GM04504 (cell line): ENCODE results near the gene PSPC1.
"Not testable (repeated sequence)": the region's sequence is repeated elsewhere in the genome, so short reads cannot be mapped to it uniquely, and the experiment has no call there.

Experiments
- DNase-seq: peaks from one replicate; pipeline ENCODE4 v3.0.0-alpha.2; 2012; ENCODE audit warnings: low read depth

The PSPC1 gene

DNA sequence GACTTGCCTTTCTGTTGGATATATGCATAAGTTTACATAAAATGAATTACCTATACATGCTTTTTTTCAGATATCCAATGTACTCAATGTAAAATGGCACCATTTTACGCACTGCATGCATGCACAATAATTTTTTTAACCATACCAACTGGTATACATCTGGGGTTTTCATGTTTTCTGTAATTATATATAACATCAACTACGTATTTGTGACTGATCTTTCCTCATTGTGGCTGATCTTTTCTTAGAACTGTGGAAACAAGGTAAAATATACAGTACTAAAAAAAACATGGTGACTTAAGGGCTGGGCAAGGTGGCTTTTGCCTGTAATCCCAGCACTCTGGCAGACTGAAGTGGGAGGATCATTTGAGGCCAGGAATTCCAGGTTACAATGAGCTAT lies 18.5 kb downstream of the PSPC1 start:
- DNase-seq: no peak

DNA sequence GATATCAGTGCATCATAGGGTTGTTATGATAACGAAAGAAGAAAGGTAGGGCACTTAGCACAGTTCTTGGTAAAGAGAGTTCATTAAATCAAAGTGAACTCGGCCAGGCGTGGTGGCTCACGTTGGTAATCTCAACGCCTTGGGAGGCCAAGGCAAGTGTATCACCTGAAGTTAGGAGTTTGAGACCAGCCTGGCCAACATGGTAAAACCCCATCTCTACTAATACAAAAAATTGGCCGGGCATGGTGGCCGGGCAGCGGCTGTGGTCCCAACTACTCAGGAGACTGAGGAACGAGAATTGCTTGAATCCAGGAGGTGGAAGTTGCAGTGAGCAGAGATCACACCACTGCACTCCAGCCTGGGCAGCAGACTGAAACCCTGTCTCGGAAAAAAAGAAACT lies 19.1 kb downstream of the PSPC1 start:
- no peak for DNase-seq

- no peak for DNase-seq
Observed at GRCh38 chr13:19759669-19760068, 23.1 kb downstream of the PSPC1 start.

- no peak for DNase-seq
Observed at GRCh38 chr13:19742643-19743042, 40.1 kb downstream of the PSPC1 start.

DNA sequence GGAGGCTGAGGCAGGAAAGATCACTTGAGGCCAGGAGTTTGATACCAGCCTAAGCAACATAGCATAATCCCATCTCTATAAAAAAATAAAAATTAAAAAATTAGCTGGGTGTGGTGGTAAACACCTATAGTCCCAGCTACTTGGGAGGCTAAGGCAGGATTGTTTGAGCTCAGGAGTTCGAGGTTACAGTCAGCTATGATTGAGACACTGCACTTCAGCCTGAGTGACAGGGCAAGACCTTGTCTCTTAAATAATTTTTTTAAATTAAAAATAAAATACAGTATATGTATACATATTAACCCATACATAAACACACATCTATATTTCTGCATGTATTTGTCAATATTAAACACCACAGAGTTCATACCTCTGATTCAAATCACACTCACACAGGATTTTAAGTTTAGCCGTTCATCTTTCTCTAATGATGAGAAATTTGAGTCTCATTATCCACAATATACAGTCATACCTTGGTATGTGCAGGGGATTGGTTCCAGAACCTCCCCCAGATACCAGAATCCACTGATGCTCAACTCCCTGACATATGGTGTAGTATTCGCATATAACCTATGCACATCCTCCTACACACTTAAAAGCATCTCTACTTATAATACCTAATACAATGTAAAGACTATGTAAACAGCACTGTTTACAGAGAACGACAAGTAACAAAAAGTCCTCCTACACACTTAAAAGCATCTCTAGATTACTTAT lies 44.7 kb downstream of the PSPC1 start:
- DNase-seq: no peak

DNA sequence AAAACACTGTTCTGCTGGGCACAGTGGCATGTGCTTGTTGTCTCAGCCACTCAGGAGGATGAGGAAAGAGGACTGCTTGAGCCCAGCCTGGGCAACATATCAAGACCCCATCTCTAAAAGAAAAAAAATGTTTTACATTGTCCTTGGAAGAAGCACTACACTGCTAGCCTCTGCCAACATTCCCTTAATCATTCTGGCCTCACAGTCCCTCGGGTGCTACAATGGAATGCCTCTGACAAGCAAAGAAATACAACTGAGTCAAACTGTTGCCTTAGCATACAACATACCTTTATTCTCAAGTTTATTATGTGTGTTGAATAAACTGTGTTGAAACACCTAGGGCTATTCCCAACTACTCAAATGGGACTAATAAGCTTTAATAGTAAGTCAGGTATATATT lies 56.1 kb downstream of the PSPC1 start:
- no peak for DNase-seq

GRCh38 chr13:19725320-19725719 lies 57.4 kb downstream of the PSPC1 start:
- DNase-seq: no peak

DNA sequence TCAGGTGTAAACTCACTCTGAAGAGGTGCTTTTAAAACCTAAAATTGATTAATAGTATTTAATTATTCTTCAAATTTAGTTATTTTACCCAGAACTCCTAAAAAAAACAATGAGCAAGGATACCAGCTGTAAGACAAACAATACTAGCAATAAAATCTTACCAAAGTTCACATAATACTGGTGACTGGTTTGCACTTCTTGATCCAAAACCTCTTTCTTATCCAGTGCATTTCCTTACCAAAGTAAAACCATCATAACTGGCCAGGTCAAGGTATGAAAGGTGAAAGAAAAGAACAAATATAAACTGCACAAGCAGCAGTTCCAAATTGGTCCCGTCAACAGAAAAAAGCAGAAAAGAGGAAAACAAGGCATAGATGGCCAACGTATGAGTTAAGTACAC lies 62.7 kb downstream of the PSPC1 start:
- no peak for DNase-seq

DNA sequence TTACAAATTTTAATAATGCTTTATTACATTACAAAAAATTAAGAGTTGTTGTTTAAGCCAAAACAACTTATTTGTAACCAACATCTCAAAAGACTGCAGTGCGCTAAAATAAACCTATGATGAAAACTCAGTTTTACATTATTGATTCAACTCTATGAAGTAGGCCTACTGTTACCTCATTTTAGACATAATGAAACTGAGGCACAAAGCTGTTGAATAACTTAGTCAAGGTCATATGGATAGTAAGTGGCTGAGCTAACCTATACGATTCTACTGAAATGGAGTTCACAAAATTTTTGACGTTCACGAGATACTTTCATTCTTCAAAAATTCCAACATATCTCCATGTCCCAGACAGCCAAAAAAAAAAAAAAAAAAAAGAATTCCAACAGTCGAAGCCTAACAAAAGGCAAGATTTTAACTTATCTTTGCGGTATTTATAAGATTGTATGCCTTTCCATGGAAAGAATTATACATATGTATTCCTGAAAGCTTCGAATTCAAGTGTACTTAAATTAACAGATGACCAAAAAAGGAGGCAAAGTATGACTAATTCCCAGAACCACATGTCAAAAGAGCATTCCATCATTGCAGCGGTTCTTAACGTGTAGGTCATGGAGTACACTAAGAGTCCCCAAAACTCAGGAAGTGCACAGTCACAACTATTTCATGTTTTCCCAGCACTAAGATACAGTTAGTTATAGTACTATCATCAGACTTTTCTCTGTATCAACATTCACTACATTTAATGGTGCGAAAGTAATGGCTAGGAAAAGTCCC lies 69.4 kb downstream of the PSPC1 start:
- DNase-seq: peak; percentile 16

DNA sequence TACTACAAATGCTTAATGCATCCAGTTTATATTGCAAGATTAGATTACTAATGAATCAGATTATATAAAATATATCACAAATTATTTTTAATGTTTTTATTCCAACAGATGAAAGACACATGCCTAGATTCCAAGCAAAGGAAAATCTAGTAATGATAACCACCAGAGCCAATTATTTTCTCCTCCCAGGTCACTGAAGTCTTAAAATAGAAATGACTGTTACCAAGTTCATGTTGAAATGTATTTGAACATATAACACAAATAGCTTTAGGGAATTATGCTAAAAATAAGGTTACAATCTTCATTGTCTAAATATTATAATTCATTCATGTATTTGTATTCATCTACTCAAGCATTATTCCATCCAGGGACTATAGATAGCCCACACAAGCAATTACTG lies 73.0 kb downstream of the PSPC1 start:
- not testable (repeated sequence) for DNase-seq

DNA sequence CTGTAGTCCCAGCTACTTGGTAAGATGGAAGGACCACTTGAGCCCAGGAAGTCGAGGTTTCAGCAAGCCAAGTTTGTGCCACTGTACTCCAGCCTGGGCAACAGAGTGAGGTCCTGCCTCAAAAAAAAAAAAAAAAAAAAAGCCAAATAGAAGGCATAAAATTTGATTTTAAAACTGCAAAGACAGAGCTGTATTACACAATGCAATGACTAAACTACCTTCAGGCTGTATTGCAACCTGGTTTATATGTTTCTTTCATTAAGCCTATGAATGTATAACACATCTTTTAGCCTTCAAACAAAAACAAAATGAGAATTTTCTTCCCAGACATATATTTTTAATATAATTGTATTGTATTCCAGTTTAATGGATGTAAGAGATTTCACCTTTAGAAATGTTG lies 73.7 kb downstream of the PSPC1 start:
- DNase-seq: not testable (repeated sequence)

DNA sequence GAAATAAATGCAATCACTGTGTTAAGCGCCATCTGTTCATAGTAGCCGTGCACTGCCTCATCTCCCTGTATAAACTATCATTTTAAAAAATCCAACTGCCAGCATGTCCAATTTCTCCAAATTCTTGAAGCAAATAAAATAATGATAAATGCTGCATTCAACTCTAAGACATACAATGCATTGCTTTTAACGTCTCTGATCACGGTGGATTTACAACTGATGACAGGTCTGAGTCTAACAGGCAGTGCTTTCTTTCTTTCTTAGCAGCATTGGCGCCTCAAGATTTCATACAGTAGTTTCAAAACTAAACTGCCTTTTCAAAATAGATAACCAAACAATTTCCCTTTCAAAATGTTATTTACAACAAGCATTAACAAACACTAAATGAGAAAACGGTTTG lies 78.5 kb downstream of the PSPC1 start:
- DNase-seq: not testable (repeated sequence)

- not testable (repeated sequence) for DNase-seq
Observed at GRCh38 chr13:19701619-19702018, 81.1 kb downstream of the PSPC1 start.

DNA sequence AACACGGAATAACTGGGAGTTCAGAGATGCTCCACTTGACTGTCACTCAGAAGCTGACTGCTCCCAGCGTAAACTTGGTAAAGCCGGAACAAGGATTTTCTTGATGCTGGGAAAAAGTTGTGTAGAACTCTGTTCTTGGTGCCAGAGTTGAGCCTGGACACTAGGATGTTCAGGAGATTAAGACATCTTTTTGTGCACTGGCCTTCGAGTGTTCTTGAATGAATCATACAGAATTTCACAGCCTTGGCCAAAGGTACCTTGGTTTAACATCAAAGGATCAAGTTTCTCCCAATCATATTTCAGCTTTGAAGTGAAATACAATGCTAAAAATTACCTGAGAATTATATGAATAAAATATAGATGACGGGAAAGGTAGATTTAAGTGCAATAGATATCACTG lies 81.8 kb downstream of the PSPC1 start:
- DNase-seq: not testable (repeated sequence)

DNA sequence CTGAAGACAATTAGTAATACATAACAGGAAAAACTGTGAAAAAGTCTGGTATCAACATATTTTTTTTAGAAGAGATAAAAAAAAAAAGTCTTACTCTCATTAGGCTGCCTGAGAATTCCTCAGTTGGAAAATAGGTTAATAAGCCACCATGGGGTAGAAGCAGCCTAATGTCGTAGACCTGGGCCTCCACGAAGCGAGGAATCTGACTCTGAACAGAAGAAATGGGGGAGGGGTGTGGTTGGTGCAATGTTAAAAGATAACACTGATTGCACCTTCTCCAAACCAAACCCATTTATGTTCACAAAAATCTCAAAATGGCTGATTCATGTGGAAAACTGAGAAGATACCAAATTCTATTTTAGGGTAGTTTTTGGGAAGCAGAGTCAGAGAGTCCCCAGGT lies 86.9 kb downstream of the PSPC1 start:
- DNase-seq: no peak

DNA sequence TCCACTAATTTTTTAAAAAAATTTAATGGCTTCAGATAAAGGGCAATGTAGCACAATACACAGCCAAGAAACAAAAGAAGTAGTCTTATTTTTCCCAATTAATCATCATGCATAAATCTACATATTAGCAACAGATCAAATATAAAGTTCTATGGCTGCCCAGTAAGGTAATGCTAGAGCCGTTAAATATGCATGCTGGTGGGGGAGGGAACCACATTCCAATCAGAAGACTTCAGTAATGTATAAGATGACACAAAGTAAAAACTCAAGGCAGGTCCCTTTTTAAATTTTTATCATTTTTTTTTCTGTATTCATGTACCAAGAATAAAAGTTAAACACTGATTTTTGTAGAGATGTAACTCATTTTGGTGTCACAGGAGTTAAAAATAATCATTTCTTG lies 87.3 kb downstream of the PSPC1 start:
- DNase-seq: no peak

DNA sequence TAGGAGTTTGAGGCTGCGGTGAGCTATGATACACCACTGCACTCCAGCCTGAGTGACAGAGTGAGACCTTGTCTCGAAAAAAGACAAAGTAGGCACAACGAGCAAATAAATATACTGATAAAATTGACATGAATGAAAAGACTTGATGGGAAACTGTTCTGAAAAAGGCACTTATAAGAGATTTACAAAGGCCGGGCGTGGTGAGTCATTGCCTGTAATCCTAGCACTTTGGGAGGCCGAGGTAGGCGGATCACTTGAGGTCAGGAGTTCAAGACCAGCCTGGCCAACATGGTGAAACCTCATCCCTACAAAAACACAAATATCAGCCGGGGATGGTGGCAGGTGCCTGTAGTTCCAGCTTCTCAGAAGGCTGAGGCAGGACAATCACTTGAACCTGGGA lies 91.3 kb downstream of the PSPC1 start:
- DNase-seq: not testable (repeated sequence)

DNA sequence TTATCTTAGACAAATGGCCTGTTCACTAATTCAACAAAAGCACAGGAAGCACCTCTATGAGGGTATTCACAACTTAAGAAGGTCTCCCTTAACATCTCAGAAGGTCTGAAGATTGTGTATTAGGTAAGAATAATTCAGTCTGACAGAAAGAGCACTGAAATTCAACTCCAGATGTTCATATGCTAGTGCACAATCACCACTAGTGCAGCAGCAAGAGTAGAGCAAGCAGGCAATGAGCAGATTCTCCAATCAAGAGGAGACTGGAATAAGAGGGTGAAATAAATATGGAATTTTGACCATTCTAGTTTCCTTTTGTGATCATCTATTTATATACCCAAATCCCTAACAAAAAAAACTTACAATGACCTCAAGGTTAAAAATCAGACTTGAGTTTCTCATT lies 97.3 kb downstream of the PSPC1 start:
- DNase-seq: no peak

DNA sequence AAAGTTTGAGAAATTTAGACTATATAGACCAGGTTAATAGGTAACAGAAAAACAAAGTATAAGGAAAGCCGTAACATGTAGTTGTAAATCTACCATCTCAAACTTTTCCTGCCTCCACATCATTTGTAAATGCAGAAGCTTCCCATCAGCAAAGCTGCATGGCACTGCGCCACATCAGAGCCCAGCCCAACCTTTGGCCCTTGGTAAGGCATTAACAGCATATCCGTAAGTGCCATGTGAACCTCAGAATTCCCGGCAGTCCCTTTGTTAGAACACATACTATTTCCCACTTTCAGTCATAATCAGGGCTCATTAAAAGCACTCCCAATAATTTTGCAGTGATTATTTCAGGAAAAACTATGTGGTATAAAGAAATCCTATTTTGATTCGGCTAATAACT lies 97.7 kb downstream of the PSPC1 start:
- no peak for DNase-seq

DNA sequence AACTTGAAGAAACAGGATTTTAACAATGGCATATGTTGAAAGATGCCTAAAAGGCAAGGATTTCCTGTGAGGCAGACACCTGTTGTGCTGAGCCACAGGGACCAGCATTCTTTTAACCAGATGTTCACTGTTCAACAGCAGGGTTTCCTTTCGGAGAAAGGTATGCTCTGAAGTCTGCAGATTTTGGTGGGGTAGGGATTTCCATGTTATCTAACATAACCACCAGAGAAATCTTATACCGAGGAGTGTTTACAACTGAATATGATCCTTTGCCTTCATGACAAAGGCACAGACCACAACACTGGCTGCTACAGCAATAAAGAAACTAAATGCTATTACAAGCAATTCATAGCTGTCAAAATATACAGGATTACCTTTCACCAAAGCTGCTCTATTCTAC lies 101.2 kb downstream of the PSPC1 start:
- no peak for DNase-seq

DNA sequence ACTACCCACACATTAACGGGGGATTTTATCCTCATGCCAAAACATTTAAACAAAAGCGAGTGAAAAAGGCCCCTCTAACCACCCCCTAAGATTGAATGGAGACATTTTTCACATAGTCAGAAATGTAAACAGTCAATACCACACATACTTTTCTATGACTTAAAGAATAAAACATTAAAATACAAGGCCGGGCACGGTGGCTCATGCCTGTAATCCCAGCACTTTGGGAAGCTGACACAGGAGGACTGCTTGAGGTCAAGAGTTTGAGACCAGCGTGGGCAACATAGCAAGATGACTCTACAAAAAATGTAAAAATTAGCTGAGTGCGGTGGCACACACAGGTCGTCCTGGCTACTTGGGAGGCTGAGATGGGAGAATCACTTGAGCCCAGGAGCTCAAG lies 102.0 kb downstream of the PSPC1 start:
- DNase-seq: no peak

DNA sequence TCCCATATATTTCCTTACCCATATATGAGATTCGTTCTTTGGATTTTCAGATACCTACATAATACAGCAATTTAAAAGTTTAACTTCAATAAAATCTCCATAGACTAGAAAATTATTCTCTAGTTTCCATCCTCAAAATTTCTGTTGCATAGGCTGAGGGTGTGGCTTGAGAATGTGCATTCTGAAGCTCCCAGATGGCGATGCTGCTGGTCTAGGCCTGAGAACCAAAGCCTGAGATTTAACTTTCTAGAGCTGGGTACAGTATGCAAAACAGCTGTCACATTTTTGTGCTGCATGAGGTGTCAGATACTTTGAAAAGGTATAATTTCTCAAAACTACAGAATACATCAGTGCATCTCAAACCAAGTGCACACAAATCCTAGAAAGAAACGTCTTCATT lies 106.6 kb downstream of the PSPC1 start:
- DNase-seq: no peak

GRCh38 chr13:19674898-19675297 lies 107.8 kb downstream of the PSPC1 start:
- DNase-seq: no peak
